GM19324 (cell line): Measurements from ENCODE around the gene UBE2D3.
"Not testable (repeated sequence)": the region's sequence is repeated elsewhere in the genome, so short reads cannot be mapped to it uniquely, and the experiment has no call there.

ENCODE experiments used
- ATAC-seq: cut with Tn5 transposase; IDR thresholded peaks from one replicate; pipeline ENCODE4 v1.9.1; 2021; ENCODE audit warnings: mild to moderate bottlenecking, moderate library complexity; ENCODE audit not compliant: unreplicated experiment, low FRiP score

Gene UBE2D3

GRCh38 chr4:102826890-102827673 is at the start of gene UBE2D3:
Gene UBE2D3, minus strand, starts transcription at chr4:102827551. Its CDS starts 1,043 bp downstream, at chr4:102826508.
- peak; percentile 33 for ATAC-seq

GRCh38 chr4:102871772-102872171 is 44.4 kb upstream of the UBE2D3 start:
- no peak for ATAC-seq

- peak; percentile 32 for ATAC-seq
Observed at GRCh38 chr4:102869569-102870197, 42.3 kb upstream of the UBE2D3 start.

- peak; percentile 96 for ATAC-seq
Observed at GRCh38 chr4:102868781-102869568, 41.6 kb upstream of the UBE2D3 start, which contains the start of gene CISD2. Gene CISD2, plus strand, starts transcription at chr4:102868992. Its CDS starts 93 bp downstream, at chr4:102869085.

GRCh38 chr4:102868153-102868780 is 40.9 kb upstream of the UBE2D3 start:
- ATAC-seq: peak; percentile 54

GRCh38 chr4:102867278-102868152 is 40.2 kb upstream of the UBE2D3 start:
- no peak for ATAC-seq

GRCh38 chr4:102865327-102865726 is 38.0 kb upstream of the UBE2D3 start:
- ATAC-seq: not testable (repeated sequence)

- ATAC-seq: no peak
Observed at GRCh38 chr4:102862747-102863146, 35.4 kb upstream of the UBE2D3 start.

- no peak for ATAC-seq
Observed at GRCh38 chr4:102862016-102862415, 34.7 kb upstream of the UBE2D3 start.

GRCh38 chr4:102860611-102861324 is 33.4 kb upstream of the UBE2D3 start:
- no peak for ATAC-seq

- ATAC-seq: no peak
Observed at GRCh38 chr4:102858828-102859464, 31.6 kb upstream of the UBE2D3 start.

GRCh38 chr4:102850370-102850769 is 23.0 kb upstream of the UBE2D3 start:
- ATAC-seq: no peak

- ATAC-seq: no peak
Observed at GRCh38 chr4:102849579-102850104, 22.3 kb upstream of the UBE2D3 start.

GRCh38 chr4:102847687-102848086 is 20.3 kb upstream of the UBE2D3 start:
- no peak for ATAC-seq

- ATAC-seq: no peak
Observed at GRCh38 chr4:102843938-102844337, 16.6 kb upstream of the UBE2D3 start.

GRCh38 chr4:102843273-102843672 is 15.9 kb upstream of the UBE2D3 start:
- ATAC-seq: no peak

- no peak for ATAC-seq
Observed at GRCh38 chr4:102842367-102842766, 15.0 kb upstream of the UBE2D3 start.

GRCh38 chr4:102836596-102836995 is 9.2 kb upstream of the UBE2D3 start:
- ATAC-seq: no peak
